H1 (cell line): ENCODE data around the gene CIZ1. TPM values are rescaled to one million over a fixed set of nuclear protein-coding genes. Genes with fewer than 3 reads are reported as not detected.

Experiments used
- CTCF ChIA-PET: fragments of 300-600 bp; sonication (Branson Sonifier 250); formaldehyde crosslinking; loops from one replicate; lab custom pipeline; 2021; ENCODE audit not compliant: partially characterized antibody; lab: Charles Lee
- POLR2A ChIA-PET: fragments of 300-600 bp; sonication (Branson Sonifier 250); formaldehyde crosslinking; loops from one replicate; lab custom pipeline; 2021; ENCODE audit warnings: inconsistent platforms; ENCODE audit not compliant: partially characterized antibody; lab: Charles Lee
- DNase-seq, 2 experiments: peaks; one replicate each; pipeline versions ENCODE4 v3.0.0 to v3.0.0-alpha.2; 2010 to 2022; ENCODE audit warnings: low spot score in 2 of 2, low read depth in 1 of 2, mixed read lengths in 1 of 2
- FAIRE-seq: peaks from 2 replicates; lab custom pipeline; 2011; peaks lifted over from hg19 to GRCh38; lab: Jason Lieb, UNC
- H2AFZ ChIP-seq: 2 replicates; pipeline ENCODE4 v1.8.1; 2012; ENCODE audit warnings: low read length, inconsistent platforms
- H2AK5ac ChIP-seq: 2 replicates; pipeline ENCODE4 v1.6.1; 2013; ENCODE audit warnings: low read depth, low read length
- H2BK120ac ChIP-seq: replicated peaks from 2 replicates; pipeline ENCODE3; 2013; ENCODE audit warnings: low read depth, low read length, inconsistent platforms
- H2BK12ac ChIP-seq: 2 replicates; pipeline ENCODE4 v1.6.1; 2013; ENCODE audit warnings: low read depth, low read length
- H2BK15ac ChIP-seq: 2 replicates; pipeline ENCODE4 v1.6.1; 2013; ENCODE audit warnings: low read length
- H2BK20ac ChIP-seq: 2 replicates; pipeline ENCODE4 v1.6.1; 2013; ENCODE audit warnings: low read length
- H2BK5ac ChIP-seq: 2 replicates; pipeline ENCODE4 v1.6.1; 2013; ENCODE audit warnings: low read depth, low read length
- H3K14ac ChIP-seq: 2 replicates; pipeline ENCODE4 v1.6.1; 2013; ENCODE audit warnings: inconsistent platforms; ENCODE audit not compliant: insufficient read length
- H3K18ac ChIP-seq: 2 replicates; pipeline ENCODE4 v1.6.1; 2013; ENCODE audit warnings: low read length; ENCODE audit errors: extremely low read depth
- H3K23ac ChIP-seq: 2 replicates; pipeline ENCODE4 v1.6.1; 2013; ENCODE audit warnings: inconsistent platforms; ENCODE audit not compliant: insufficient read length
- H3K23me2 ChIP-seq: 2 replicates; pipeline ENCODE4 v1.6.1; 2013; ENCODE audit warnings: low read depth, low read length
- H3K27ac ChIP-seq: 2 replicates; pipeline ENCODE4 v1.6.1; 2011; ENCODE audit warnings: low read depth, low read length, inconsistent platforms
- H3K27me3 ChIP-seq, 4 experiments: replicated peaks in 1 of 4; 1 replicate in 1 of 4; 2 replicates in 3 of 4; pipeline versions ENCODE4 v1.6.1 to v1.8.1; 2011 to 2013; ENCODE audit warnings: low read length in 3 of 4, mild to moderate bottlenecking in 3 of 4, inconsistent platforms in 2 of 4, mixed read lengths in 2 of 4, moderate library complexity in 1 of 4; ENCODE audit not compliant: control insufficient read depth in 3 of 4, insufficient read depth in 3 of 4; ENCODE audit errors: extremely low read depth in 1 of 4
- H3K36me3 ChIP-seq, 4 experiments: 2 replicates each; pipeline versions ENCODE4 v1.6.1 to v1.8.1; 2011 to 2013; ENCODE audit warnings: mild to moderate bottlenecking in 4 of 4, low read length in 3 of 4, moderate library complexity in 2 of 4, control low read depth in 1 of 4, inconsistent platforms in 1 of 4; ENCODE audit not compliant: insufficient read depth in 4 of 4, control insufficient read depth in 2 of 4
- H3K4ac ChIP-seq: replicated peaks from 2 replicates; pipeline ENCODE3; 2013; ENCODE audit warnings: low read length, low read depth, mixed read lengths, inconsistent platforms; ENCODE audit not compliant: insufficient read length
- H3K4me1 ChIP-seq, 4 experiments: replicated peaks in 1 of 4; 1 replicate in 1 of 4; 2 replicates in 3 of 4; pipeline versions ENCODE4 v1.6.1 to v1.8.1; 2011 to 2013; ENCODE audit warnings: low read length in 3 of 4, inconsistent platforms in 2 of 4, mixed read lengths in 1 of 4; ENCODE audit not compliant: insufficient read depth in 4 of 4, control insufficient read depth in 3 of 4
- H3K4me2 ChIP-seq, 2 experiments: 2 replicates each; pipeline versions ENCODE4 v1.6.1 to v1.8.1; 2011 to 2013; ENCODE audit warnings: low read depth in 2 of 2, low read length in 2 of 2, control low read depth in 1 of 2, inconsistent platforms in 1 of 2, mild to moderate bottlenecking in 1 of 2; ENCODE audit not compliant: insufficient read depth in 1 of 2
- H3K4me3 ChIP-seq, 4 experiments: fragments of 200-600, 300-600 bp in 1 of 4; sonication (generic), shearing (Covaris generic), sonication (Bioruptor Twin) in 1 of 4; 2 replicates each; pipeline versions ENCODE4 v1.5.1 to v1.8.1; 2011 to 2016; ENCODE audit warnings: low read length in 4 of 4, low read depth in 3 of 4, control low read depth in 2 of 4, inconsistent platforms in 2 of 4, mild to moderate bottlenecking in 2 of 4, mixed read lengths in 1 of 4, moderate library complexity in 1 of 4; ENCODE audit not compliant: insufficient read depth in 2 of 4; ENCODE audit errors: extremely low read depth in 1 of 4
- H3K56ac ChIP-seq: replicated peaks from 2 replicates; pipeline ENCODE3; 2013; ENCODE audit warnings: low read depth, mild to moderate bottlenecking, mixed read lengths, low read length, inconsistent platforms; ENCODE audit not compliant: insufficient read length
- H3K79me1 ChIP-seq: 2 replicates; pipeline ENCODE4 v1.6.1; 2013; ENCODE audit warnings: low read depth, low read length, control low read depth
- H3K79me2 ChIP-seq, 2 experiments: 2 replicates each; pipeline versions ENCODE4 v1.6.1 to v1.8.1; 2012 to 2013; ENCODE audit warnings: low read length in 2 of 2, mild to moderate bottlenecking in 2 of 2, inconsistent platforms in 1 of 2; ENCODE audit not compliant: insufficient read depth in 2 of 2, control insufficient read depth in 1 of 2
- H3K9ac ChIP-seq, 4 experiments: replicated peaks in 1 of 4; 1 replicate in 1 of 4; 2 replicates in 3 of 4; pipeline versions ENCODE4 v1.6.1 to v1.8.1; 2011 to 2013; ENCODE audit warnings: low read depth in 3 of 4, low read length in 3 of 4, control low read depth in 2 of 4, mild to moderate bottlenecking in 2 of 4, moderate library complexity in 2 of 4, inconsistent platforms in 1 of 4; ENCODE audit errors: extremely low read depth in 1 of 4
- H3K9me3 ChIP-seq, 2 experiments: 2 replicates each; pipeline versions ENCODE4 v1.6.1 to v1.8.1; 2012 to 2013; ENCODE audit warnings: mild to moderate bottlenecking in 2 of 2, moderate library complexity in 2 of 2, control low read depth in 1 of 2, inconsistent platforms in 1 of 2, low read depth in 1 of 2, low read length in 1 of 2, mixed read lengths in 1 of 2; ENCODE audit not compliant: insufficient read depth in 2 of 2
- H4K20me1 ChIP-seq, 2 experiments: replicated peaks in 1 of 2; 2 replicates each; pipeline versions ENCODE3 to v1.8.1; 2011 to 2013; ENCODE audit warnings: inconsistent platforms in 2 of 2, low read length in 2 of 2, mild to moderate bottlenecking in 1 of 2; ENCODE audit not compliant: insufficient read depth in 2 of 2, control insufficient read depth in 1 of 2
- H4K5ac ChIP-seq: 2 replicates; pipeline ENCODE4 v1.6.1; 2013; ENCODE audit warnings: low read length, low read depth, mixed read lengths, inconsistent platforms; ENCODE audit not compliant: insufficient read length
- H4K8ac ChIP-seq: 2 replicates; pipeline ENCODE4 v1.8.0; 2013; ENCODE audit warnings: mild to moderate bottlenecking, moderate library complexity, low read length, inconsistent platforms; ENCODE audit not compliant: insufficient read depth; ENCODE audit errors: extremely low read depth
- H4K91ac ChIP-seq: replicated peaks from 2 replicates; pipeline ENCODE3; 2013; ENCODE audit warnings: low read length, mixed read lengths, inconsistent platforms; ENCODE audit not compliant: insufficient read length
- FOSL1 ChIP-seq: IDR thresholded peaks from 2 replicates; pipeline ENCODE4 v1.6.1; 2011; ENCODE audit warnings: mild to moderate bottlenecking, low read depth, low read length, moderate library complexity; ENCODE audit not compliant: insufficient read depth
- MAFK ChIP-seq: IDR thresholded peaks from 2 replicates; pipeline ENCODE4 v1.6.1; 2012; ENCODE audit warnings: low read depth, mild to moderate bottlenecking, improper control_type of control experiment, low read length
- WGBS, 2 experiments: shearing (Covaris generic) in 1 of 2; methylation state at CpG; one replicate each; pipeline versions ENCODE4 v1.1.6 to v1.1.7; 2013 to 2015; ENCODE audit warnings: low lambda C conversion rate in 2 of 2, mixed read lengths in 2 of 2, inconsistent platforms in 1 of 2, low coverage in 1 of 2, missing lambda C conversion rate in 1 of 2; ENCODE audit not compliant: insufficient replicate concordance in 2 of 2, insufficient coverage in 1 of 2, insufficient read length in 1 of 2; ENCODE audit errors: extremely low coverage in 1 of 2, missing lambda C conversion rate in 1 of 2; 5-methylcytosine and 5-hydroxymethylcytosine counted together
- polyA plus RNA-seq, 7 experiments: library from polyadenylated mRNA; depleted of rRNA in 3 of 7; stranded (reverse) in 5 of 7; unstranded in 2 of 7; fragments of >200 nt in 5 of 7; fragments of 200-250 nt in 2 of 7; gene quantifications; 1 replicate in 5 of 7; 2 replicates in 1 of 7; 4 replicates in 1 of 7; pipeline versions ENCODE4 v1.2.1 to v1.2.3, GENCODE V29; 2011 to 2013; ENCODE audit warnings: missing spikeins in 2 of 7, mixed read lengths in 2 of 7
- total RNA-seq: library from RNA; stranded (reverse); fragmentation: NEBNext Ultra II Directional; extraction: Animal tissue kit (Norgen Biotek cat#: 25700); gene quantifications from 2 replicates; pipeline ENCODE4 v1.2.1, GENCODE V29; 2021

CIZ1 gene
- total and polyA plus RNA-seq, 2 of the 8 experiments (the other 6 are each of a cell fraction or from before 2014, with no cell fraction given), result 66.0 to 107 TPM

DNA sequence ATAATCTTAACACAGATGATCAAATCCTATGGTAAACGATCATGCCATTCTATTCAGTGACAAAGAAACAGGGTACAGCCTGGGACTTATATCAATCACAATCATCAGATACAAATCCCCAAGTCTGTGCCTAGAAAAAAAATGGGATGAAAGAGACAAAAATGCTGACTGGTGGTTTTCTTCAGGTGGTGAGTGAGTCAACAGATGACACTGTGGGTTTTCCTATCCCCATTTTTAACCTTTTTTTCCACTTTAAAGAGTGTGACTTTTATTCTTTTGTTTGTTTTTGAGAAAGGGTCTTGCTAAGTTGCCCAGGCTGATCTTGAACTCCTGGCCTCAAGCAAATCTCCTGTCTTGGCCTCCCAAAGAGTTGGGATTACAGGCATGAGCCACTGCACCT is 3.2 kb downstream of the CIZ1 start:
- Histone ChIP-seq H3K4ac (no peak overlapping the region), H3K36me3 (peaks cover 2 to 19% (median 6%) of the 10 kb centered on the region in 4 experiments; a peak in 5 of 8 replicates), H4K91ac (no peak overlapping the region), H3K4me3 (no peak overlapping the region), H4K20me1 (peaks cover 0 to 6% of the 10 kb centered on the region in 2 experiments), H3K9me3 (no peaks in the 10 kb centered on the region), H3K79me2 (no peaks in the 10 kb centered on the region), H3K79me1 (no peaks in the 10 kb centered on the region; the same call in 1 of the 2 replicates), H2BK15ac (no peak overlapping the region), H4K5ac (no peak overlapping the region), H2BK20ac (no peak overlapping the region), H3K27ac (no peak overlapping the region), H2BK12ac (no peak overlapping the region), H3K56ac (no peak overlapping the region), H3K27me3 (no peaks in the 10 kb centered on the region), H2AFZ (no peak overlapping the region), H2AK5ac (no peak overlapping the region), H2BK120ac (no peak overlapping the region), H3K18ac (no peak overlapping the region), H3K4me2 (no peak overlapping the region), H3K9ac (no peak overlapping the region), H3K14ac (no peak overlapping the region), H3K23me2 (peaks cover 10% of the 10 kb centered on the region; the same call in 1 of the 2 replicates), H3K23ac (no peak overlapping the region), H4K8ac (no peak overlapping the region), H3K4me1 (peaks cover 0 to 11% (median 4%) of the 10 kb centered on the region in 4 experiments; a peak in 4 of 7 replicates), H2BK5ac (no peak overlapping the region)
- WGBS, 2 experiments, result 94% methylated on average over 1 of the region's 1 CpG; no CpG with 5 or more reads in 1 of the 2 experiments
- ChIA-PET POLR2A (no interaction called here), CTCF (interaction anchor here (0.7 to 1.7 kb wide), 3 partner anchors 15 to 153 kb away, joined by 3 to 4 read pairs (median 3); partner anchors contain the start of genes DNM1 and LCN2)
- FAIRE-seq, result no peak
- DNase-seq, result no peak
- no peak for TF ChIP-seq FOSL1
- peak; percentile 69; the same call in 1 of the 2 replicates for TF ChIP-seq MAFK
